ELF-1 (cell line): ENCODE results near the gene BICRA.
"Not testable (repeated sequence)": the region's sequence is repeated elsewhere in the genome, so short reads cannot be mapped to it uniquely, and the experiment has no call there.

Experiments used
- DNase-seq: peaks from one replicate; pipeline ENCODE4 v3.0.0-alpha.2; 2016; ENCODE audit warnings: low read depth, low spot score

Gene BICRA

GRCh38 chr19:47630594-47630993 lies 21.7 kb downstream of the BICRA start:
- DNase-seq, result no peak

DNA sequence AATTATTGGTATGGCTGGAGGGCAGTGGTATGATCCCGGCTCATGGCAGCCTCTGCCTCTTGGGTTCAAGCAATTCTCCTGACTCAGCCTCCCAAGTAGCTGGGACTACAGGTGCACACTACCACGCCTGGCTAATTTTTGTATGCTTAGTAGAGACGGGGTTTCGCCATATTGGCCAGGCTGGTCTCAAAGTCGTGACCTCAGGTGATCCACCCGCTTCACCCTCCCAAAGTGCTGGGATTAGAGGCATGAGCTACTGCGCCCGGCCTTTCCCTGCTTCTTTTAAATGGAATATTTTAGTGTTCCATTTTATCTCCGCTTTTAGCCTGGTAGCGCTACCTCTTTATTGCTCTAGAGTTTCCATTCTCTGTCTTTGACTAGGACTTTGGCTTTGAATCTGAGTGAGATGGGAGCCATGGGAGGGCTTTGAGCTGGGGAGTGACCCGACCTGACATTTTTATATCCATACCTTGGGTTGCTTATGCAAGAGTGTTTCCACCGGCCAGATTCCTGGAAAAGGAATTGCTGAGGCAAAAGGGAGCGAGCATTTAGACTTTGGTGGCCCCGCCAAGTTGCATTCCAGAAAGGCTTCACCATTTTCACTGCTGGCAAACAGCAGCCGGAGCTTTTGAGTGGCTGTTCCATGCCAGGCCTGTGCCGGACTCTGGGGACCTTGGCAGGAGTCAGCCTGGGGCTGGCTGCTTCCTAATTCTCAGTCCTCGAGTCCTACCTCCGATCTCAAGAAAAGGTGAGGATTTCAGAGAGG lies 22.9 kb downstream of the BICRA start:
- DNase-seq, result no peak

- DNase-seq, result no peak
These were observed 24.6 kb downstream of the BICRA start for GRCh38 chr19:47633517-47633916.

GRCh38 chr19:47633996-47634395 lies 25.1 kb downstream of the BICRA start:
- DNase-seq, result no peak

- DNase-seq, result not testable (repeated sequence)
These were observed 26.3 kb downstream of the BICRA start for GRCh38 chr19:47635152-47635754.

DNA sequence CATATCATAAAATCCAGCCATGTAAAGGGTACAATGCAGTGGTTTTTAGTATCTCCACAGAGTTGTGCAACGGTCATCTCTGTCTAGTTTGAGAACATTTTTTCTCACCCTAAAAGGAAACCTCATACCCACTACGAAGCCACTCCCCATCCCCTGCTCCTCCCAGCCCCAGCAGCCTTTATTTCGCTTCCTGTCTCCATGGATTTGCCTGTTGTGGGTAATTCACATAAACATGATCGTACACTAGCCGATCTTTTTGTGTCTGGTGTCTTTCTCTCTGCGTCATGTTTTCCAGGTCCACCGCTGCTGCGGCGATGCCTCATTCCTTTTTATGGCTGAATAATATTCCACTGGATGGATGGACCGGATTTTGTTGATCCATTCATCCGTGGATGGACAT lies 28.6 kb downstream of the BICRA start:
- DNase-seq, result no peak

DNA sequence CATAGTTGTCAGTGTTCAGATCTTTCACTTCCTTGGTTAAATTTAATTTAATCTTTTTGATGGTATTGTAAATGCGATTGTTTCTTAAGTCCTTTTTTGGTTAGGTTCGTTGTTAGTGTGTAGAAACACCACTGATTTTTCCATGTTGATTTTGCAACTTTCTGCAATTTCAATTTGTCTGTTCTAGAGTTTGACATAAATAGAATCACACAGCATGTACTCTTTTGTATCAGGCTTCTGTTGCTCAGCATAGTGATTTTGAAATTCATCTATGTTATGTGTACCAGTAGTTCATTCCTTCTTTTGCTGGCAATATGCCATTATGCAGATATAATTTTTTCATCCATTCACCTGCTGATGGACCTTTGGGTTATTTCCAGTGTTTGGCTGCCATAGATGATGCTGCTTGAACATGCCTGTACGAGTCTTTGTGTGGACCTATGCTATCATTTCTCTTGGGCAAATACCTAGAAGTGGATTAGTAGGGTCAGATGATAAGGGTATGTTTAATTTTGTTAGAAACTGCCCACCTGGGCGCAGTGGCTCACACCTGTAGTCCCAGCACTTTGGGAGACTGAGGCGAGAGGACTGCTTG lies 33.1 kb downstream of the BICRA start:
- DNase-seq, result no peak

GRCh38 chr19:47643281-47643680 lies 34.3 kb downstream of the BICRA start:
- no peak for DNase-seq

DNA sequence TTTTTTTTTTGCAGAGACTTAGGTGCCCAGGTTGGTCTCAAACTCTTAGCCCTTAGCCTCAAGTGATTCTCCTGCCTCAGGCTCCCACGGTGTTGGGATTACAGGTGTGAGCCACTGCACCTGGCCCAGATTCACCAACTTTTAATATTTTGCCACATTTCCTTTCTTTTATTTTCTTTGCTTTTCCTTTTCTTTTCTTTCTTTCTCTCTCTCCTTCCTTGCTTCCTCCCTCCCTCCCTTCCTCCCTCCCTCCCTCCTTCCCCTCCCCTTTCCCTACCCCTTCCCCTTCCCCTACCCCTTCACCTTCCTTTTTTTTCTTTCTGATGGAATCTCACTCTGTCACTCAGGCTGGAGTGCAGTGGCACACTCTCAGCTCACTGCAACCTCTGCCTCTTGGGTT lies 35.3 kb downstream of the BICRA start:
- no peak for DNase-seq

DNA sequence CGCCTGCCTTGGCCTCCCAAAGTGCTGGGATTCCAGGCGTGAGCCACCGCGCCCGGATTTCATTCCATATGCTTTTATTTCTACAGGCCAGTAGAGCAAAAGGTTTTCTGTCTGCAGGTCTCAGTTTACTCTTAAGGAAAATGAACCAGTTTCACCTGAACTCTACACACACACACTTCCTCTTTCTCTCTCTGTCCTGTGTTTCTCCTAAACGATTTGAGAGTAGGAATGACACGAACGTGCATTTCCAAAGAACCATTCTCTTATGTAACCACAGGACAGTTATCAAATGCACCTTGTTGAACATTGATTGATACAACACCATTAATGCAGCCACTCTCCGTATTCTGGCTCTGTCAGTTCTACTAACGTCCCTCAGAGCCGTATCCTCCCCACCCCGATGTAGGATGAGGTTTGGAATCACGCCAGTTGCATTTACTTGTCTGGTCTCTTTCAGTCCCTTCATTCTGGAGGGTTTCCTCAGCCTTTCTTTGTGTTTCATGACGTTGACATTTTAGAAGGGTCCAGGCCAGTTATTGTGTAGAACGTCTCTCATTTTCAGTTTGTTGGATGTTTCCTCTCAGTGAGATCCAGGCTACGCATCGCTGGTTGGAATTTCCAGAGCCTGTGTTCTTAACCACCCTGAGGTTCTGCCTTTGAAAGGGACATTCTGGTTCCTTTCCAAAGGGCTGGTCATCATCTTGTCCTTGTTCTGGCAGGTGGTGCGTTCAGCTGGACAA lies 36.0 kb downstream of the BICRA start:
- no peak for DNase-seq

GRCh38 chr19:47646924-47647323 lies 38.0 kb downstream of the BICRA start:
- DNase-seq, result no peak

DNA sequence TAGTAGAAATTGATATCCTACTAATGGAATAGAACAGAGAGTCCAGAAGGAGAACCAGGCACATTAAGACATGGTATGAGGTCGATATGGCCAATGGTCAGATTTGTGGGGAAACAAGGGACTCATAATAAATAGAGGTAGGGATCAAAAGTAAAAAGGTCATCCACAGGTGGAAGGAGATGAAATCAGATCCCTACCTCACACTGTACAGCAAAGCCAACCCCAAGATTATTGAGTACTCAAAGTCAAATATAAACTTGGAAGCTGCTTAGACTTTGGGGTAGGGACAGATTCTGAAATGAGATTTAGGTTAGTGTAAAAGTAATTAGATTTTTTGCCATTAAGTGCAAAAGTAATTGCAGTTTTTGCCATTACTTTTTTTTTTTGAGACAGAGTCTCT lies 40.7 kb downstream of the BICRA start:
- no peak for DNase-seq

DNA sequence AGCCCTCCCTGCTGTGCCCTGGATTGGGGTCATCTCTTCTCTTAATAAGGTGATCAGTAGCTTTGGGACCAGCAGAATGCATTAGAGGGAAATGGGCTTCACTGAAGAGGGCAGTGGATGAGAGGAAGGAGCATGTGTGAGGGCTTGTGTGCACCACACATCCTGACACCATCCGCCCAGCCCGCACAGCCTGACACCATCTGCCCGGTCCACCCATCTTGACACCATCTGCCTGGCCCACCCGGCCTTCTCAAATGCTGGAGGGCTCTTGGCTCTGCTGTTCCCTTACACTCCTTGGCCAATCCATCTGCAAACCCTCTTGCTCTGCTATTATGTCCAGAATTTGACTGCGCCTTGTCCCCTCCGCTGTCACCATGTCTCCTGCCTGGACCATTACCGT lies 41.8 kb downstream of the BICRA start:
- no peak for DNase-seq

DNA sequence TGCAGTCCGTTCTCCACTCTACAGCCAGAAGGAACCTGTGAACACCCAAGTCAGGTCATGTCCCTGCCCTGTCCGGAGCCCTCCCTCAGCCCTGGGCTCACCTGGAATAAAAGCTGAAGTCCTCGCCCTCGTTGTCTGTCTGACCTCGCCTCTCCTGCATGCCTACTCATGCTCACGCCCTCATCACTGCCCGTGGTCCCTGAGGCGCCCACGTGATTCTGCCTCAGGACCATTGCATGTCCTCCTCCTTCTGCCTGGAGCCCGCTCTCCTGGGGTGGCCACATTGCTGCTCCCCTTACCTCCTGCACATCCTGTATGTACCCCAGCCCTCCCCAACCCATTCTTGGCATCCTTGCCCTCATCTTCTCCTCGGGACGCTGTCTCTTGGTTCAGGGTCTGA lies 42.2 kb downstream of the BICRA start:
- no peak for DNase-seq

GRCh38 chr19:47651691-47652090 lies 42.8 kb downstream of the BICRA start:
- no peak for DNase-seq

DNA sequence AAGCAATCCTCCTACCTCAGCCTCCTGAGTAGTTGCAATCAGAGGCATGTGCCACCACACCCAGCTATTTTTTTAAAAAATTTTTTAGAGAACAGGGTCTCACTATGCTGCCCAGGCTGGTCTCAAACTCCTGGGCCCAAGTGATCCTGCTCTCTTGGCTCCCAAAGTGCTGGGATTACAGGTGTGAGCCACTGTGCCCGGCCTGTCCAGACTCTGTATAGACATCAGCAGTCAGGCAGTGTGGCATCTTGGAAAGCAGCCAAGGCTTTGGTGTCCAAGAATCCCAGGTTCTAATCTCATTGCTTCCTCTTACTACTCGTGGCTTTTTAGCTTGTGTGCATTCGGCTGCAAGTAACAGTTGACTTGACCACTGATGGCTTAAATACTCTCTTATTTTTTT lies 43.4 kb downstream of the BICRA start:
- no peak for DNase-seq

- no peak for DNase-seq
These were observed 44.9 kb downstream of the BICRA start for GRCh38 chr19:47653856-47654255.

- DNase-seq, result no peak
These were observed 48.8 kb downstream of the BICRA start for GRCh38 chr19:47657719-47658118.

DNA sequence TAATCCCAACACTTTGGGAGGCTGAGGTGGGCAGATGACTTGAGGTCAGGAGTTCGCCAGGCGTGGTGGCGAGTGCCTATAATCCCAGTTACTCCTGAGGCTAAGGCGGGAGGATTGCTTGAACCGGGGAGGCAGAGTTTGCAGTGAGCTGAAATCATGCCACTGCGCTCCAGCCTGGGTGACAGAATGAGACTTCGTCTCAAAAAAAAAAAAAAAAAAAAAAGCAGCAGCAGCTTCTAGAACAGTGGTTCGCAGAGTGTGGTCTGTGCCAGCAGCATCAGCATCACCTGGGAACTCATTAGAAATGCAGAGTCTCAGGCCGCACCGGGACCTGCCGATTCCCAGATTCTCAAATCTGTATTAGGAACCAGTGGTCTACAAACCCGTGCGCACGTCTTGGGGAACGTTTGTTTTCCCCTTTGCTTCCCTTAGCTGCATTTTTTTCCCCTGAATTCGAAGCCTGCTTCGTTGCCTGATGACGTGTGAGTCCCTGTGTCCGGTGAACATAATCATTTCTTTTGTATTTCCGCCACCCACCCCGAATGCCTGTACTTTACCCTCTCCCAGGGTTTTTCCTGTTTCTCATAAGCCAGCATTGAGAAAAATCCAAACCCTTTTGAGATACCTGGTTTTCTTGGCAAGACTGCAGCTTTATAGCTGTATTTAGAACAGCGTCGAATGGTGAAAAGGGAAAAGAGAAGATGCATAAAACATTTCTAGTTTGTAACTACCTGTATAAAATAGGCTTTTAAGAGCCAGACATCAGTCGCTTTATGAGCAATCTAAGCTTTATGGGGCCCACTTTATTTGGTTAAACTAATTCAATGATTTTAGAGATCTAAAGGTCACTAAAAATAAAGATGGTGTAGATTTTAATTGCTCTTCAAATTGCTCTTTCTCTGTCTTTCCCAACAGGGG lies 49.8 kb downstream of the BICRA start:
- no peak for DNase-seq

- DNase-seq, result no peak
These were observed 51.5 kb downstream of the BICRA start for GRCh38 chr19:47660435-47660832.

GRCh38 chr19:47661161-47661560 lies 52.2 kb downstream of the BICRA start:
- no peak for DNase-seq
